ENCODE data around the gene EIF2S1. TPM values are rescaled to one million over a fixed set of nuclear protein-coding genes. Genes with fewer than 3 reads are reported as not detected.

EIF2S1 gene
- total RNA-seq, 2 donors from 2014 or later: 64.4 to 75.4 TPM

DNA sequence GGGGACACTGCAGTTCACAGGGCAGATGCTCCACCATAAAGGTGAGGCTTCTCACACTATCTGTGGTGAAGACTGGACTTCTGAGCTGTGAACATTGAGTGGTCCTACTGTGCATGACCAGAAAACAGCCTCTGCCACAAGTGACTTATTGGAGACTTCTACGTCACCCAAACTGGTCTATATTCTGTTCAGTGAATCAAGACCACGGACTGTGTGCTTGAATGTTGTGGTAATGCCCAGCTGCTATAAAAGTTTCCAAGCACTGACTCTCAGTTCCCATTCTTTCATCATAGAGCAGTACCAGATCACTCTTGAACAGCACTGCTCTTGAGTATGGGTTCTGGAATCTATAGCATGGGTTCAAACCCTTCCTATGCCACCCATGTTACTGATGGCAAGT, 56.7 kb downstream of the EIF2S1 start:
- Histone ChIP-seq H3K4me1 (peaks cover 0 to 5% of the 10 kb centered on the region in 2 donors), H3K27ac (no peak overlapping the region), H3K4me3 (no peak overlapping the region), H3K27me3 (peaks cover 0 to 6% of the 10 kb centered on the region in 2 donors), H3K36me3 (no peaks in the 10 kb centered on the region), H3K9me3 (no peaks in the 10 kb centered on the region)
- TF ChIP-seq, protein P1, sequence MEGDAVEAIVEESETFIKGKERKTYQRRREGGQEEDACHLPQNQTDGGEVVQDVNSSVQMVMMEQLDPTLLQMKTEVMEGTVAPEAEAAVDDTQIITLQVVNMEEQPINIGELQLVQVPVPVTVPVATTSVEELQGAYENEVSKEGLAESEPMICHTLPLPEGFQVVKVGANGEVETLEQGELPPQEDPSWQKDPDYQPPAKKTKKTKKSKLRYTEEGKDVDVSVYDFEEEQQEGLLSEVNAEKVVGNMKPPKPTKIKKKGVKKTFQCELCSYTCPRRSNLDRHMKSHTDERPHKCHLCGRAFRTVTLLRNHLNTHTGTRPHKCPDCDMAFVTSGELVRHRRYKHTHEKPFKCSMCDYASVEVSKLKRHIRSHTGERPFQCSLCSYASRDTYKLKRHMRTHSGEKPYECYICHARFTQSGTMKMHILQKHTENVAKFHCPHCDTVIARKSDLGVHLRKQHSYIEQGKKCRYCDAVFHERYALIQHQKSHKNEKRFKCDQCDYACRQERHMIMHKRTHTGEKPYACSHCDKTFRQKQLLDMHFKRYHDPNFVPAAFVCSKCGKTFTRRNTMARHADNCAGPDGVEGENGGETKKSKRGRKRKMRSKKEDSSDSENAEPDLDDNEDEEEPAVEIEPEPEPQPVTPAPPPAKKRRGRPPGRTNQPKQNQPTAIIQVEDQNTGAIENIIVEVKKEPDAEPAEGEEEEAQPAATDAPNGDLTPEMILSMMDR (IDR thresholded peaks at IDR 0.05): no peak
- no peak for DNase-seq (ENCODE audit: low spot score)

DNA sequence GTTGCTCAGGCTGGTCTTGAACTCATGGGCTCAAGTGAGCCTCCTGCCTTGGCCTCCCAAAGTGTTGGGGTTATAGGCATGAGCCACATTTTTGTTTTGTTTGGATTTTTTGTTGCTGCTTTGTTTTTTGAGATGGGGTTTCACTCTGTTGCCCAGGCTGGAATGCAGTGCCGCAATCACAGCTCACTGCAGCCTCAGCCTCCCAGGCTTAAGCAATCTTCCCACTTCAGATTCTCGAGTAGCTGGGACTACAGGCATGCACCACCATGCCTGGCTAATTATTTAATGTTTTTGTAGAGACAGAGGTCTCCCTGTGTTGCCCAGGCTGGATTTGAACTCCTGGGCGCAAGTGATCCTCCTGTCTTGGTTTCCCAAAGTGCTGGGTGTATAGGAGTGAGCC, 57.5 kb downstream of the EIF2S1 start:
- no peak for DNase-seq (ENCODE audit: low spot score)
- TF ChIP-seq, protein P1 (IDR thresholded peaks at IDR 0.05): no peak
- H3K4me3 ChIP-seq: no peak overlapping the region
- no peak overlapping the region for H3K27ac ChIP-seq
- H3K27me3 ChIP-seq: no peaks in the 10 kb centered on the region
- H3K36me3 ChIP-seq: no peaks in the 10 kb centered on the region
- H3K4me1 ChIP-seq: no peaks in the 10 kb centered on the region
- no peaks in the 10 kb centered on the region for H3K9me3 ChIP-seq

DNA sequence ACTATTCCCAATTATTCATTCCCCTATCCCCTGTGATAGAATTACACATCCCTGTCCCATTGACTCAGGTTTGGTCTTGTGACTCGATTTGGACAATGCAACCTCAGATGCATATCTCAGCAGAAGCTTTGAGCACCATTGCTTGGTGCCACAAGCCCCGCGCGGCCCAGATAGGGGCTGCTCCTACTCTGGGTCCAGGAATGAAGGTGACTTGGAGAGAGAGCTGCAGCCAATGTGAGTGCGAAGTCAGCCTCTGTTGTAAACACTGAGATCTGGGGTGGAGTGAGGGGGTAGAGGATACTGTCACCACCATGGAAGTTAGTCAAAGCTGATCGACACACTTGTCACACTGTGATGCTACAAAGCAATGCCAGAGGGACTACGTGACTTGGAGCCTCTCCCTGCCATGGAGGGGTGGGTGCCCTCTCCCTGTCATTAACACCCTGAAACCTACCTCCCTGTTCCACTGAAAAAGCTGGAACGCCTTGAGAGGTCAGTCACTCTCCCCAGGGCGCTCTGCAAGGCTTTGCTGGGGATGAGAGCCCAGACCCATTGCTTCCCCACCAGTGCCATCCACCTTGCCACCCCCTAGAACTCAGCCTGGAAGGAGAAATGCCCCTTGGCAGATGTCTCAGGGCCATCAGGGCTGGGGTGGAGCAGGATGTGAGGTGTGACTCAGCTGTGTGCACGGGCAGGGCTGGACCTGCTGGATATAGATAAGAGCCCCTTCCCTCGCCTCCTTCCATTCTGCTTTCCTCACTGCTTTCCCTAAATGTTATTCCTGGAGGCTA, 58.5 kb downstream of the EIF2S1 start:
- no peak overlapping the region for H3K4me3 ChIP-seq
- H3K9me3 ChIP-seq: no peaks in the 10 kb centered on the region
- no peaks in the 10 kb centered on the region for H3K27me3 ChIP-seq
- H3K36me3 ChIP-seq: no peaks in the 10 kb centered on the region
- H3K27ac ChIP-seq: no peak overlapping the region
- TF ChIP-seq, protein P1 (IDR thresholded peaks at IDR 0.05): no peak
- DNase-seq (ENCODE audit: low spot score): no peak
- H3K4me1 ChIP-seq: no peaks in the 10 kb centered on the region

DNA sequence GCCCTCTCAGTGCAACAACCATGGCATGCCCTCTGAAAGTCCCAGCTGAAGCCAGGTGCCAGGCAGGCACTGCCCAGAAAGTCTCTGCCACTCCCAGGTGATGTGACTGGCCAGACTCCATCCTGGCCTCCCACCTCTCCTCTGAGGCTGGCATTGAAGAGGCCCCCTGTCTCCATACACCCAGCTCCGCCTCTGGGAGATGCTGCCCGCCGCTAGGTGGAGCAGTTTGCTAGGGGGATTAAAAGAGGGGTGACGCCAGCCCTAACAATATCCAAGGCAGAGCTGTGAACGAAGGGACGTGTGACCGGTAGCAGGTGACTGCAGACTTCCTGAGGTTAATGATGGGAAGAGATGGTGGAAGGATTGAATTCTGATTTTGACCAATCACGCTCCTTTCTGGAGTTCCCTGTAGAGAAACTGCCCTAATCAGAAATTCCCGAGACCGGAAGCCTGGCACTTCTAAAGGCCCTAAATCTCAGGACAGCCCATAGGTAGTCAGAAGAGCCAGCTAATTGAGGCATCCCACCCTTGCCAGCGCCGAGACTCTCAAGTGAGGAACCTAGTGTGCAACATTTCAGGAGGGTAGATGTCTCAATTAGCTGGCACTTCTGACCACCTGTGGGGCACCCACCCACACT, 60.1 kb downstream of the EIF2S1 start:
- Histone ChIP-seq H3K4me1 (no peaks in the 10 kb centered on the region), H3K27ac (no peak overlapping the region), H3K27me3 (no peaks in the 10 kb centered on the region), H3K4me3 (no peak overlapping the region), H3K9me3 (no peaks in the 10 kb centered on the region), H3K36me3 (no peaks in the 10 kb centered on the region)
- DNase-seq (ENCODE audit: low spot score): no peak
- TF ChIP-seq, protein P1 (IDR thresholded peaks at IDR 0.05): peak in 1 of 2 donors; percentile 36

DNA sequence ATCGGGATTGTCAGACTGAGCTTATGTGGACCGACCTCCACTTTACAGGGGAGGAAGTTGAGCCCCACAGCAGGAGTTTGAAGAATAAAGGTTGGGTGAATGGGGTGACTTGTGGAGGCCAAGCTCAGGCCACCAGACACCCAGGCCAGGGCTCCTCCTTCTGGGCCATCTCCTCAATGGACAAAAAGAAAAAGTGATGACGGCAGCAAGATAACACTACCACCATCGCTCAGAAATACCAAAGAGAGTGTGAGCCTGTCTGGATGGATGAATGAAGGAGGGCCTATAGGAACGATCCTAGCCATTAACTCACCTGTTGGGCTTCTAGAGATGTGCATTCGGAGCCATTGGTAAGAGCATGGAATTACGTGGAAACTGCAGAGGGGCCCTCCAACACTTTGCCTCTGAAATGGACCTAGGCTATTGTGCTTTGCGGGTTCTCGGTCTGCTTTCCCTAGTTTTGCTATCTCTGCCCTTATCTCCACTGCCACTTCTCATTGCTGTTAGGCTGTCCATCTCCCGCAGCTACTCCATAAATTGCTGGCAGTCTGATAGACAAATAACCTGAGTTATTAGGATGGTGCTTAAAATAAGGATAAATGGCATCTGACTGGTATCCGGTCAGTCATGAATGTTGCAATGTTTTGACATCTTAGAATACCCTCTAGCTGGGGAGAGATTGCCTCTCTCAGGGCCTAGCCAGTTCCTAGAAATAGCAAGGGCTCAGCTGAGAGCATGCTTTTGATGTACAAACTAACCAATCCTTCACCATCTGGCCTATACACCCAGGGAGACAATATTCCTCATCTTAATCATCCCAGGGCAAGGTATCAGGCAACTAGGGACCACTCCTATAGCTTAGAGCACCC, 61.5 kb downstream of the EIF2S1 start:
- TF ChIP-seq, protein P1 (IDR thresholded peaks at IDR 0.05): no peak
- DNase-seq (ENCODE audit: low spot score): no peak
- no peak overlapping the region for H3K4me3 ChIP-seq
- H3K36me3 ChIP-seq: no peaks in the 10 kb centered on the region
- no peaks in the 10 kb centered on the region for H3K27me3 ChIP-seq
- H3K9me3 ChIP-seq: no peaks in the 10 kb centered on the region
- H3K27ac ChIP-seq: no peak overlapping the region
- no peaks in the 10 kb centered on the region for H3K4me1 ChIP-seq
